NCI-H187 (cell line): ENCODE results near the gene NUDT9.
"Not testable (repeated sequence)": the region's sequence is repeated elsewhere in the genome, so short reads cannot be mapped to it uniquely, and the experiment has no call there.

Experiments used
- DNase-seq, 2 experiments: peaks; one replicate each; lab custom pipeline; 2025; lab: John Stamatoyannopoulos, UW

The NUDT9 gene

GRCh38 chr4:87409420-87409939 lies 12.9 kb upstream of the NUDT9 start:
- DNase-seq = no peak

- no peak for DNase-seq
Observed at GRCh38 chr4:87410157-87410556, 12.2 kb upstream of the NUDT9 start.

GRCh38 chr4:87410679-87411078 lies 11.7 kb upstream of the NUDT9 start:
- DNase-seq = no peak

DNA sequence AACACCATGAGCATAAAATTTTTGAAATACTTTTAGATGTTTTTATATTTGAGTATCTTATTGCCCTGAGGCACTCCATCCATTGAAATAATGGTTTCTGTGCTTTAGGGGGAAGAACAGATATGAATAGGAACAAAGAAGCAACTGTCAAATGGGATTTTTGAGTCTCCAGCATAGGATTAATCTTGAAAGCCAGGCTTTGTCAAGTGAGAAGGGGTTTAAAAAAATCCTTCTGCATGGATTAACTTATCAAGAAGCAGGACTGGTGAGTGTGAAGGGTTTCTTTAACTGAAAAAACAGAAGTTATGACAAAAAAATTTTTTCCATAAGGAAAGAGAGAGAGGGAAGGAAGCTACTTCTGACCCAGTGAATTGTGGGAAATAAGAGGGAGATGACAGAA lies 7.6 kb upstream of the NUDT9 start:
- no peak for DNase-seq

DNA sequence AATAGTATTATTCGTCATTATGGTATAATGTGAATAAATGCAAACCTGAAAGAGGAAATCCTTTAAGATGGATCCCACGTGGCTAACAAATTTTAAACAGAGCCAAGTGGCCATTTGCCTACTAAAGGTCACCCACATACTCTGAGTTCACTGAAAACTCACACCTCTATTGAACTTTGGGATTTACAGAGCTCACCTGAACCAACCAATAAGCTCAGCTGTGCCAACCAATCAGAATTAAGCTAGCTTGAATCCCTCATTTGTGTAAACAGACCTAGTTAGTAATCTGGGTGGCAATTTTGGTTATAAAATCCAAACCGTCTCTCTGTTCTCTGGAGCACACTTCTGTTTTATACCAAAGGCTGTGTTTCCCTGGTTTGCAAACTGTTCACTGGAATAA lies 5.4 kb upstream of the NUDT9 start:
- no peak for DNase-seq

- DNase-seq = not testable (repeated sequence)
Observed at GRCh38 chr4:87418410-87418809, 4.0 kb upstream of the NUDT9 start.

DNA sequence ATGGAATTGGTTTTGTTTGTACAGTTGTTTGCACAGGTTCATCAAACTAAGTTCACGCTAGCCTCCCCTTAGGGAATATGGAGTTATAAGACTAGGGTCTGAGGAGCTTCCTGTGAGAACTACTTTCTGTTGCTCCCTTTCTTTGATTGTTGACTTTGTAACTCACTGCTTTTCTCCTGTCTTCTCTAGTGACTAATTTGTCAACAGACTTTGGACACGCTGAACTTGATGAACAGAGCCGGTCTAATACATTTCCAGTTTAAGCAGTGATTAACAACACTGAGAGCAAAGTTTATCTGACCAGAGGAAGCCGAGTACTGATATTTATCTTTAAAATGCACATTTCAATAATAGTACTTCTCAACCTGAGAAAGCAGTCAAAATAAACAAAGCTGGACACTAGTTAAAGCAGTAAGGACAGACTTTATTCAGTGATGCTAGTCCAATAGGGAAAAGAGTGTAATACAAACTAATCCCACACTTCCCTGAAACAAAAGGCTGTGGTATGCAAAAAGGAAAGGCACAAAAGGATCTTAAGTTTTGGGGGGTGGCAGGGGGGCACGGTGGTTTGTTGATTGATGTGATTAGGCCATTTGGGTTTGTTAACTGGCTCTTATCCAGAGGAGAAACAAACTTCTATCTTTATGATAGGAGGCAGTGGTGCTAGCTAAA lies 2.7 kb upstream of the NUDT9 start:
- DNase-seq = no peak

DNA sequence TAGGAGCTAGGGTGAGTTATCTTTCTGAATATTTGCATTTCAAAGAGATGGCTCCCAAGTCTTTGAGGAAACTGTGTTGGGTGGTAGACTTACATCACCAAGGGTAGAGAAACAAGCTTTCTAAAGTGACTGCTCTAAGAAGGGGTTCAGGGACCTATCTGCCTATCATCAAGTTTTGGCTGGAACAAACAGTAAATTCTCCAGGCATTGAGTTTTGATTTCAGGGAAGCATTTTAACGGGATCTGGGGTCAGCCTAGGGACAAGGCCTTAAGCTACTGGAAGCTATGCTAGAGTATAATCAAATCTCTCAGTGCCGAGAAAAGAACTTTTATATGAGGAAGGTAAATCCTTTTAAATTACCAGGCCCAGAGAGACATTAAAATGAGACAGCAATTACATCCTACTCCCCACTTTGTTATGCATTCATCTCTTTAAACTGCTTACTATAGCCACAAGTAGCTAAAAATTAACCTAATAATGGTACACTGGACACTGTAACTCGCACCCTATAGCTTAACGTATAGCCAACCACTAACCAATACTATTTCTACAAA lies 2.0 kb upstream of the NUDT9 start:
- DNase-seq = no peak

GRCh38 chr4:87423317-87424098 lies 1.1 kb downstream of the NUDT9 start:
- DNase-seq = no peak

DNA sequence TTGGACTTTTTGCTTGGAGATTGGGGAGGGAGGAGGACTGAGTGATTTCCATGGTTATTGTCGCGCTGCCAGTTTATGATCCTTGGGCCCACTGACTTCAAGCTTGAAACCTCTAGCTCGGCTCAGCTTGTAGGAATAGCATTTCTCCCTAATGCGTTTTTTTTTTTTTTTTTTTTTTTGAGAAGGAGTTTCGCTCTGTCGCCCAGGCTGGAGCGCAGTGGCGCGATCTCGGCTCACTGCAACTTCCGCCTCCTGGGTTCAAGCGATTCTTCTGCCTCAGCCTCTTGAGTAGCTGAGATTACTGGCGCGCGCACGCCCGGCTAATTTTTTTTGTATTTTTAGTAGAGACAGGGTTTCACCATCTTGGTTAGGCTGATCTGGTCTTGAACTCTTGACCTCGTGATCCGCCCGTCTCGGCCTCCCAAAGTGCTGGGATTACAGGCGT lies 1.7 kb downstream of the NUDT9 start:
- DNase-seq = not testable (repeated sequence)

- DNase-seq = no peak
Observed at GRCh38 chr4:87425711-87426110, 3.3 kb downstream of the NUDT9 start.

- DNase-seq = no peak
Observed at GRCh38 chr4:87426865-87427517, 4.6 kb downstream of the NUDT9 start.

DNA sequence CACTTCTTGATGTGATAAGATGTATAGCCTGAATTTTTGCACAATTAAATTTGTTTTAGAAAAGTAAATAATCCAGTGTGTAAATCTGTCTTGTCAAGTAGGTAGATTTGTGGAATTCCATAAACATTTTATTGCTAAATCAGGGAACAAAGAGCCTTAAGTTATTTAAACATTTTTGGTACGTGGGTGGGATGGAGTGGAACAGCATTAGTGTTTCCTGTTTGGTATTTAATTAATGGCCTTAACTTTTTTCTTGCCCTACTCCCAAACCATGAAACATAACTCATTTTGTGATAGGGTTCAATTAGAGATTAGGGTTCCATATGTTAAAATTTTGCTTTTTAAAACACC lies 5.1 kb downstream of the NUDT9 start:
- DNase-seq = no peak

DNA sequence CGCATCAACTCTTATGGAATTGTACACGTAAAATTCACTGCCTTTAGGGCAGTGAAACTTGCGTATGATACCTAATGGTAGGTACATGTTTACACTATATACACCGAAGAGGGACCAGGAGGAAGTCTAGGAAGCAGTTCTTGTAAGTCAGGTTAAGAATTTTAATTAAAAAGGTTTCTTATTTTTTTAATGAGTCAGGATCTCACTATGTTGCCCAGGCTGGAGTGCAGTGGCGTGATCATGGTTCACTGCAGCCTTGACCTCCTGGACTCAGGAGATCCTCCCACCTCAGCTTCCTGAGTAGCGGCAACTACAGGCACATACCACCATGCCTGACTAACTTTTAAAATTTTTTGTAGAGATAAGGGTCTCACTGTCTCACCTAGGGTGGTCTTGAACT lies 6.6 kb downstream of the NUDT9 start:
- no peak for DNase-seq

DNA sequence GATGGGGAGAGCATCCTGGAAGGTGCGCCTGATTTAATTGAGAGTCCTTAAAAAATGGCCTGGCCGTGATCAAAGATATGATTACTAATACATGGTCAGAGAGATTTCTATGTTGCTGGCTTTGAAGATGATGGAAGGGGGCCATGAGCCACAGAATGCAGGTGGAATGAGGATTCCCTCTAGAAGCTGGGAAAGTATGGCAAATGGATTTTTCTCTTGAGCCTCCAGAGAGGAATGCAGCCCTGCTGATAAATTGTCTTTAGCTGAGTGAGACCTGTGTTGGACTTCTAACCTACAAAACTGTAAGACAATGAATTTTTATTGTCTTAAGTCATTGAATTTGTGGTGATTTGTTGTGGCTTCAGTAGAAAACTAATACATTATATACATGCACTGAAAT lies 7.7 kb downstream of the NUDT9 start:
- no peak for DNase-seq

DNA sequence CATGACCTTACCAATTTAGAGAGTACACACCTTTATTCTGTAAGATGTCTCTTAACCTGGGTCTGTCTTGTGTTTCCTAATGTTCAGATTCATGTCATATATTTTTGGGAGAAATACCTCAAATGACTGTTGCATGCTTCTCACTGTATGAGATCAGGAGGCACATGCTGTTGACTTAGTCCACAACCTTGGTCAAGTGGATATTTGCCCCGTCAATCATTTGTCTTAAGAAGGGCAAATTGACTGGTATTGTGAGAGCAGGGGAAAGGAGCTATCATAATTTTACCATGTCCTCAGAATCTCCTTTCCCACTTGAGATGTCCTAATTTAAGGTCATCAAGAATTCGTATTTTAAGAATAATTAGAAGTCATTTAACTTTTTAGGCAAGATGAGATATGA lies 11.0 kb downstream of the NUDT9 start:
- DNase-seq = no peak

DNA sequence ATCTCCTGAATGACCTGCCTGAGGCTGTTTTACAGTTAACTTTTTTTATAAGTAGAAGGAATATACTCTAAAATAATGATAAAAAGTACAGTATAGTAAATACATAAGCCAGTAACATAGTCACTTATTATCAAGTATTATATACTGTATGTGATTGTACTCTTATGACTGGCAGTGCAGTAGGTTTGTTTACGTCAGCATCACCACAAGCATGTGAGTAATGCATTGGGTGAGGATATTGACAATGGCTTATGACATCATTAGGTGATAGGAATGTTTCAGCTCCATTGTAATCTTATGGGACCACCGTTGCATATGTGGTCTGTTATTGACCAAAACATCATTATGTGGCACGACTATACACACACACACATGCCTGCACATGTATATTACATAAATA lies 20.5 kb downstream of the NUDT9 start:
- DNase-seq = no peak

DNA sequence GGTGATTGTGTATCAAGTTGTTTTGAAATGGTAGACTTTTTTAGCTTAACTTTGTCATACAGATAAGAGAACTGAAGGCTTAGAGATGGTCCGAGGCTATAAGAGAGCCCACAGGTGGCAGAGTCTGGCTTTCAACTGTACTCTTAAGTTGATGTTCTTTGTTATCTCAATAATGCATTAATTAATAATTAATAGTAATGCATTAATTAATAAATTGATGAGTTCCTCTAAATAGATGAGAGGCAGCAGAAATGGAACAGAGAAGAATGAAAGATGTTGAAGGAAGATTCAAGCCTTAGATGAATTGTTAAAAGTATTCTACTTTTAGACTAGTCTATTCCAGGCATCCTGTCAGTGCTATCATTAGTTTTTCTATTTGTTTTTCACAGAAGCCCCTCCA lies 22.4 kb downstream of the NUDT9 start:
- no peak for DNase-seq

- DNase-seq = no peak
Observed at GRCh38 chr4:87445964-87446363, 23.6 kb downstream of the NUDT9 start.

DNA sequence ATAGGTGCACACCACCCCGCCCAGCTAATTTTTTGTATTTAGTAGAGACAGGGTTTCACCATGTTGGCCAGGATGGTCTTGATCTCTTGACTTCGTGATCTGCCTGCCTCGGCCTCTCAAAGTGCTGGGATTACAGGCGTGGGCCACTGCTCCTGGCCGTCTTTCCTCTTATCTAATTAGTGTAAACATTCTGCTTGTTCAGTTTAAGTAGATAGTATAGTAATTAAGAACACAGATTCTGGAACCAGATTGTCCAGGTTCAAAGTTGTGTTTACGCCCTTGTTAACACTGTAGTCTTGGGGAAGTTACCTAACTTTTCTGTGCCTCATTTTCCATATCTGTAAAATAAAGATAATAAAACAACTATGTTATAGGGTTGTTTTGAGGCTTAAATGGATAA lies 24.0 kb downstream of the NUDT9 start:
- not testable (repeated sequence) for DNase-seq

DNA sequence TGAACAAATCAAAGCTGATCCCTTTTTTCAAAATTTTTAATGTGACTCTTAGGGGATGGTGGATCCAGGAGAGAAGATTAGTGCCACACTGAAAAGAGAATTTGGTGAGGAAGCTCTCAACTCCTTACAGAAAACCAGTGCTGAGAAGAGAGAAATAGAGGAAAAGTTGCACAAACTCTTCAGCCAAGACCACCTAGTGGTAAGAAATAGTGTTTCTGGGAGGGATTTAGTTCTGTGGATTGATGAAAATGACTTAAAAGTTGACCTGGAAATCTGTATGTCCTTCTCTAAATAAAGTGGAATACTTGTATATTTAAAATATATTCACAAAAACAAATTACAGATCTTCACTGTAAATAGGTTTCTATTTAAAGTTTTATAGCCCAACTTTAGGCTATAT lies 29.2 kb downstream of the NUDT9 start:
- DNase-seq = no peak

DNA sequence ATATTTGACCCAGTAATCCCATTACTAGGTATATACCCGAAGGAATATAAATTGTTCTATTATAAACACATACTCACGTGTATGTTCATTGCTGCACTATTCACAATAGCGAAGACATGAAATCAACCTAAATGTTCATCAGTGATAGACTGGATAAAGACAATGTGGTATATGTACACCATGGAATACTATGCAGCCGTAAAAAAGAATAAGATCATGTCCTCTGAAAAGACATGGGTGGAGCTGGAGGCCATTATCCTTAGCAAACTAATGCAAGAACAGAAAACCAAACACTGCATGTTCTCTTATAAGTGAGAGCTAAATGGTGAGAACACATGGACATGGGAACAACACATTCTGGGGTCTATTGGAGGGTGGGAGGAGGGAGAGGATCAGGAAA lies 36.5 kb downstream of the NUDT9 start:
- no peak for DNase-seq

DNA sequence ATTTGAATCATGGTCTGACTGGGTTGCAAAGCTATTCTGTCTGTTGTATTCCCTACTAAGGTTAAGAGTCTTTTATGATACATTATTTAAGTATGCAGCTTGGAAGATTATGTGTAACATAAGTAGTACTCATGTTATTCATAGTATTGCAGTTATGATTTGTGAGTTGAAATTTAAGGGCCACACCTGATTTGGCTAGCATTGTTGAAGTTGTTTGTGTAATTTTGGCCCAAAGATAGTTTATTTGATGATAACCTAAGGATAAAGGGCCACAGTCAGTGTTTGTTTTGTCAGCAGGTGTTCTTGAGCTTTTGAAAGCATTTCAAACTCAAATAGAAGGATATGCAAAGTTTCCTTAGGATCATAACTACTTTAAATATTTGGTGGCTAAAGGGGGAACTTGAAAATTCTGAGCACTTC lies 38.9 kb downstream of the NUDT9 start:
- no peak for DNase-seq
